GM12891 (cell line): ENCODE measurements around the gene DNM1.

Experiments used
- PAX5 ChIP-seq: IDR thresholded peaks from 2 replicates; pipeline ENCODE4 v1.6.1; 2011; ENCODE audit warnings: low read length, moderate library complexity, mild to moderate bottlenecking; ENCODE audit not compliant: insufficient read depth, severe bottlenecking
- POLR2A ChIP-seq: IDR thresholded peaks from 2 replicates; pipeline ENCODE4 v1.6.1; 2011; ENCODE audit warnings: low read depth, low read length, control low read depth
- POLR2AphosphoS5 ChIP-seq: IDR thresholded peaks from 2 replicates; pipeline ENCODE4 v1.6.1; 2011; ENCODE audit warnings: low read depth, low read length, control low read depth
- SPI1 ChIP-seq: IDR thresholded peaks from 2 replicates; pipeline ENCODE4 v1.6.1; 2011; ENCODE audit warnings: low read depth, low read length, control low read depth

DNA sequence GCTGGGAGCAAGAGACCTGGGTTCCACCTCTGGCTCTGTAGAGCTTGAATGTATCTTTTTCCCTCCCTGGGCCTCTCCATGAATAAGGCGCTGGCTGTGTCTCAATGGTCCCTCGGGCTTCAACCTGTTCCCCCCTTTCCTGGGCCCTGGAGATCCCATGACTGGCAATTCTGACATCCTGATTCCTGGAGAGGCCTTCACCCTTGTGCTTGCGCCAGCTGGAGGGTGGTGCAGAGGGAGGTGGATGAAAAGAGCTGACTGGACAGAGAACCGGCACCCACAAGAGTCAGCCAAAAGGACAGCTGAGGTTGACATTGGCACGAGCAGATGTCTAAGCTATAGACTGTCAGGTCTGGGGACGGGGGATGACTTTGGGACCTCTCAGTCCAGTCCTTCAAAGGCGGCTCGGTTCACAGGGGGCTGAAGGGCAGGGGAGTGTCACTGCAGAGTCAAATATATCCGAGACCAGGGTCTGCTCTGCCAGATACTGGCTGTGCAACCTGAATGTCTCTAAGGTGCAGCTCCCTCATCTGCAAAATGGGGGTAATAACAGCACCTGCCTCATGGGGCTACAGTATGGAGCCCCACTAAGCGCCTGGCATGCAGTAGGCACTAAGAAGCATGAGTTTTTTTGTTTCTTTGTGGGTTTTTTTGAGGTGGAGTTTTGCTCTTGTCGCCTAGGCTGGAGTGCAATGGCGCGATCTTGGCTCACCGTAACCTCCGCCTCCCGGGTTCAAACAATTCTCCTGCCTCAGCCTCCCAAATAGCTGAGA is 13.8 kb downstream of the DNM1 start:
- TF ChIP-seq POLR2AphosphoS5 (no peak), POLR2A (no peak), SPI1 (no peak), PAX5 (no peak)
